Subcutaneous adipose tissue (tissue), 4 donors: ENCODE measurements around the gene PEF1. TPM values are rescaled to one million over a fixed set of nuclear protein-coding genes. Genes with fewer than 3 reads are reported as not detected.

Source experiments
- total RNA-seq, 4 donors: library from RNA; depleted of rRNA; stranded (reverse); fragments of >200 nt; gene quantifications; one replicate each; pipeline ENCODE4 v1.1.0, GENCODE V29; 2016
- TF ChIP-seq, protein P1 (sequence below): fragments of 450-650 bp; IDR thresholded peaks from one replicate; pipeline ENCODE4 v1.5.1; 2016; ENCODE audit warnings: low read depth, mild to moderate bottlenecking, control low read depth, antibody characterized with exemption, moderate library complexity

The PEF1 gene, protein sequence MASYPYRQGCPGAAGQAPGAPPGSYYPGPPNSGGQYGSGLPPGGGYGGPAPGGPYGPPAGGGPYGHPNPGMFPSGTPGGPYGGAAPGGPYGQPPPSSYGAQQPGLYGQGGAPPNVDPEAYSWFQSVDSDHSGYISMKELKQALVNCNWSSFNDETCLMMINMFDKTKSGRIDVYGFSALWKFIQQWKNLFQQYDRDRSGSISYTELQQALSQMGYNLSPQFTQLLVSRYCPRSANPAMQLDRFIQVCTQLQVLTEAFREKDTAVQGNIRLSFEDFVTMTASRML
- total RNA-seq = 10 to 100 TPM; 49.6 to 68.8 (median 56.9) TPM

DNA sequence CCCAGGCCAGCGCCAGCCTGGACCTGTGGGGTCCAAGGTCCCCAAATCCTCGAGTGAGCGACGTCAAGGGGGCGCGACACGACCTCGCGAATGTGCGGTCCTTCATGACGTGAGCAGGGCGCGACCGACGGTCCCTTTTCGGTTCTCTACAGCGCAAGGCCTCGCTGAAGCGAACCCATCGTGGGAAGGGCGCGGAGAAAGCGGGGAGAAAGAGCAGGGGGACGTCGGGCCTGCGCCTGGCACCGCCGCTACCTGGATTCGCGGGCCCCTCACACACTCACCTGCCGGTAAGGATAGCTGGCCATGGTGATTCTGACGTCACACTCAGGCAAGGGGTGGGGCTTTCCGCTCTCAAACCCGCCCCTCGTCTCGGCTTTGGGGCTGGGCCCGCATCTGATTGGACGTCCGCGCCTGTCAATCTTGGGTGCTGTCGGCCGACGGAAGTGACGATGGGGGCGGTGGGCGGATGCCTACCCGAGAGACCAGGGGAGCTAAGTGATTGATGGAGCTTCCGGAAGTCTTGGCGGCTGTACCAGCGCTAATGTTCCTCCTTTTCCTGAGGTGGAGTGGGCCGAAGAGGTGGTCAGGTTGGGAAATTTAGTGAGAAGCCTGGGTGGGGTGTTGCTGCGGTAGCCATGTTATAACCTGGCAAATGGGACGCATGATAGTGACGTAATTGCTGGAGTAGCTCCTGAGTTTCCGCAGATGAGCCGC is at the start of gene PEF1:
PEF1 (minus strand) TSS at position 317 of the 714 bp plus-strand sequence; CDS start at position 305, 12 bp downstream.
- TF ChIP-seq, protein P1, sequence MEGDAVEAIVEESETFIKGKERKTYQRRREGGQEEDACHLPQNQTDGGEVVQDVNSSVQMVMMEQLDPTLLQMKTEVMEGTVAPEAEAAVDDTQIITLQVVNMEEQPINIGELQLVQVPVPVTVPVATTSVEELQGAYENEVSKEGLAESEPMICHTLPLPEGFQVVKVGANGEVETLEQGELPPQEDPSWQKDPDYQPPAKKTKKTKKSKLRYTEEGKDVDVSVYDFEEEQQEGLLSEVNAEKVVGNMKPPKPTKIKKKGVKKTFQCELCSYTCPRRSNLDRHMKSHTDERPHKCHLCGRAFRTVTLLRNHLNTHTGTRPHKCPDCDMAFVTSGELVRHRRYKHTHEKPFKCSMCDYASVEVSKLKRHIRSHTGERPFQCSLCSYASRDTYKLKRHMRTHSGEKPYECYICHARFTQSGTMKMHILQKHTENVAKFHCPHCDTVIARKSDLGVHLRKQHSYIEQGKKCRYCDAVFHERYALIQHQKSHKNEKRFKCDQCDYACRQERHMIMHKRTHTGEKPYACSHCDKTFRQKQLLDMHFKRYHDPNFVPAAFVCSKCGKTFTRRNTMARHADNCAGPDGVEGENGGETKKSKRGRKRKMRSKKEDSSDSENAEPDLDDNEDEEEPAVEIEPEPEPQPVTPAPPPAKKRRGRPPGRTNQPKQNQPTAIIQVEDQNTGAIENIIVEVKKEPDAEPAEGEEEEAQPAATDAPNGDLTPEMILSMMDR = no peak

DNA sequence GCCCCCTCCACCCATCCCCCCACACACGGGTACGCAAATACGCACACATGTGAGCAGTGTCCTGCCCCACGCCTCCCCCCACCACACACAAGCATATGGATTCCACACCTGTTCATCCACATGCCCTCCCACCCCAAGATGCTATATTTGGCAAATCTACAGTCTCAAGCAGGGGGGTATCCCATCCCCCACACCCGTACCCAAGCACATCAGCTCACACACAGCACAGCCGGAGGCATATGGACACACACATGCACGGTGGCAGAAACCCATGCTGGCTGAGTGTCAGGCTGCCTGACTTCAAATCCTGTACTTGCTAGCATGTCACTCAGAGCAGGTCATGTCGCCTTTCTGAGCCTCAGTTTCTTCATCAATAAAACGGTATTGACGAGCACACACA is 48.6 kb upstream of the PEF1 start:
- TF ChIP-seq, protein P1 = no peak

DNA sequence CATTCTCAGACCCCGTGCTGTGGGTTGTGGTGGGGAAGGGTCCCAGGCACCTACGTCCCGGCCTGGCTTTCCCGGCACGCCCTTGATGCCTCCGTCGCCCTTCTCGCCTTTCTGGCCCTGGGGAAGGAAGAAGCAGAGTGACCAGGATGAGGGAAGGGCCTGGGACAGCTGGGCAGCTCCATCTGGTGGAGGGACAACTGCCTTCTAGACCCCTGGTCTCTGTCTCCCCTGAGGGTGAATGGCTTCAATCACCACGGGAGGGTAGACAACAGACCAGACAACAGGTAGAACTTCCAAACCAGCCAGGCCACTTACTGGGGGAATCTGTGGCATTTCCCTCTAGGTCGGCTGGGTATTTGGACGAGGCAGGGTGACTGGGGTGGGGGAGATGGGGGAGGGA is 47.3 kb upstream of the PEF1 start:
- TF ChIP-seq, protein P1 = no peak

DNA sequence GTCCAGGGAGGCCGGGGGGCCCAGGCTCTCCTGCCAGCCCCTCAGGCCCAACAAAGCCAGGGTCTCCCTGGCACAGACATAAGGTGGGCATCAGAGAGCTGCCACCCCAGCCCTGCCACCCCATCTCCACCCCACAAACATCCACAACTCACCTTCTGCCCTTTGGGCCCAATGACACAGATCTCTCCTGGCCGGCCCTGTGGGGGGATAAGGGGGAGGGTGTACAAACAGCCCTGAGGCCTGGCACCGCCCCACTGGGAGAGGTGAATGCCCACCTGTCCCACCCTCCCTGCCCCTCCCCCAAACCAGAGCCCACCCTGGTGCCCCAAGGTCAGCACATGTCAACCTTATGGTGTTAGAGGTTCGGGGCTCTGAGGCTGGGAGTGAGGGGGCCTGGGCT is 46.8 kb upstream of the PEF1 start:
- TF ChIP-seq, protein P1 = no peak

DNA sequence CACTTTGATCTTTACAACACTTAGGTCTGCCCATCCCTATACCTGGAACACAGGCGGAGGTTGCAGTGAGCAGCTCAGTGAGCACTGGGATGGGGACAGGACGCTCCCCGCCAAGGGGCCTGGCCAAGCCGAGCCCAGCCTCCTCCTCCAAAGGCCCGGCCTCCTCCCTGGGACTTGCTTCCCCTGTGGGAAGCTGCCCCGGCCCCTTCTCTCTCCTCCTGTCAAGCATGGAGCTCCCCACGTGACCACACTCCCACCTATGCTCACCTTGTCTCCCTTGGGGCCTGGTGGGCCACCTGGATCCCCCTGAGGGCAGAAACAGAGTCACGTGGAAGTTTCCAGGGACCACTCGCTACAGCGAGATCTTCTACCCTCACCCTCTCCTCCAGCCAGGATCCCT is 46.2 kb upstream of the PEF1 start:
- TF ChIP-seq, protein P1 = no peak

DNA sequence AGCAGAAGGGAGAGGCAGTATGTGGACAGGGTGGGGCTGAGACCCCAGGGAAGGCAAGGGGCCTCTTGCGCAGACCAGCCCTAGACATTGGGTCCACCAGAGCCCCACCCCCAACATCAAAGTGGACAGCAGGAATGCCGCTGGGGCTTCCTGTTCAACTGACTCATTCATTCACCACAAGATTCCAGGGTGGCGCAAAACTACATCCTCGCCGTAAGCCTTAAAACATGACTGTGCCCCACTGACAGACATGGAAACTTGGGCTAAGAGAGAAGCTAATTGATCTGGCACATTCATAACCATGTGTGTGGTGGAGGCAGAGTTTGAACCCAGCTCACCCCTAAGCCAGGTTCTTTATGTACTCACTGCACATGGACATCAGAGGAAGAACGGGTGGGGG is 45.2 kb upstream of the PEF1 start:
- TF ChIP-seq, protein P1 = no peak

DNA sequence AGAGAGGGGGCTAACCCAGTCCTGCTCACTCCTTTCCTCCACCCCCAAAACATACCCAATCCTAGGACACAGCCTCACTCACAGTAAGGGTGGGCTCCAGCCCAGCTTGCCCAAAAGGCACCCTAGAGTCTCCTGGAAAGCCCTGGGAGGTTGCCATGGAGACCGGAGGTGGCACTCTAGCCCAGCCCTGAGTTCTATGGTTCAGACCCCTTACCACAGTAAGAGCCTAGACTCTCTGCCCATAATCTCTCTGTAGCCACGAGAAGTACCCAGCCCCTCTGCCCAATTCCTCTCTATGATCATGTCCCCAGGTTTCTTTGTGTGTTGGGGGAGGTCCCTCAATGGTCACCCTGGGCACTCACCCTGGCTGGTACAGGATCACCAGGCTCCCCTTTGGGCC is 44.7 kb upstream of the PEF1 start:
- TF ChIP-seq, protein P1 = no peak
